HEK293 (cell line): ENCODE measurements around the gene TNFRSF6B.

Experiments used
- CTCF ChIA-PET: fragments of 350-600 bp; formaldehyde crosslinking; extraction: SDS; loops from one replicate; lab custom pipeline; 2021; ENCODE audit warnings: antibody characterized with exemption; lab: Yijun Ruan, JAX
- POLR2A ChIA-PET: fragments of 300-600 bp; formaldehyde crosslinking; extraction: SDS; loops from one replicate; lab custom pipeline; 2020; ENCODE audit warnings: antibody characterized with exemption, inconsistent platforms; lab: Yijun Ruan, JAX
- H3K27ac ChIP-seq: fragments of 200-500 bp; sonication (Bioruptor generic); 2 replicates; pipeline ENCODE4 v1.5.1; 2014; ENCODE audit warnings: low read depth, low read length, control low read depth, inconsistent platforms; ENCODE audit errors: extremely low read depth
- H3K36me3 ChIP-seq, 2 experiments: fragments of 200-500 bp in 1 of 2; sonication (Bioruptor generic) in 1 of 2; 1 replicate in 1 of 2; 2 replicates in 1 of 2; pipeline ENCODE4 v1.5.1; 2014 to 2017; ENCODE audit warnings: inconsistent platforms in 2 of 2, low read length in 2 of 2; ENCODE audit not compliant: control insufficient read depth in 2 of 2, insufficient read depth in 1 of 2
- H3K4me1 ChIP-seq: fragments of 200-500 bp; sonication (Bioruptor generic); 2 replicates; pipeline ENCODE4 v1.5.1; 2014; ENCODE audit warnings: mild to moderate bottlenecking, low read length, inconsistent platforms; ENCODE audit not compliant: control insufficient read depth, insufficient read depth
- H3K4me3 ChIP-seq: 2 replicates; pipeline ENCODE4 v1.5.1; 2011; ENCODE audit warnings: low read depth, mild to moderate bottlenecking, control low read depth, low read length, moderate library complexity
- H3K9me3 ChIP-seq: fragments of 200-500 bp; sonication (Bioruptor generic); 2 replicates; pipeline ENCODE4 v1.5.1; 2014; ENCODE audit warnings: low read depth, low read length, inconsistent platforms; ENCODE audit not compliant: control insufficient read depth, insufficient read depth
- KLF16 ChIP-seq: fragments of 450-650 bp; formaldehyde crosslinking; IDR thresholded peaks from 2 replicates; pipeline ENCODE4 v1.5.1; 2017; ENCODE audit warnings: missing biosample characterization, missing genetic modification characterization
- OVOL3 ChIP-seq: fragments of 450-650 bp; formaldehyde crosslinking; IDR thresholded peaks from 2 replicates; pipeline ENCODE4 v1.5.1; 2016; ENCODE audit warnings: missing biosample characterization, missing genetic modification characterization
- SCRT1 ChIP-seq: fragments of 450-650 bp; formaldehyde crosslinking; IDR thresholded peaks from 2 replicates; pipeline ENCODE4 v1.5.1; 2016; ENCODE audit warnings: missing biosample characterization, missing genetic modification characterization, borderline replicate concordance
- TSHZ1 ChIP-seq: fragments of 450-650 bp; formaldehyde crosslinking; IDR thresholded peaks from 2 replicates; pipeline ENCODE4 v1.5.1; 2016; ENCODE audit warnings: missing biosample characterization, missing genetic modification characterization, borderline replicate concordance
- ZBTB1 ChIP-seq: fragments of 450-650 bp; formaldehyde crosslinking; IDR thresholded peaks from 2 replicates; pipeline ENCODE4 v1.5.1; 2016; ENCODE audit warnings: missing biosample characterization, missing genetic modification characterization
- ZBTB21 ChIP-seq: fragments of 450-650 bp; formaldehyde crosslinking; IDR thresholded peaks from 2 replicates; pipeline ENCODE4 v1.5.1; 2017; ENCODE audit warnings: missing biosample characterization, missing genetic modification characterization
- ZNF211 ChIP-seq: fragments of 450-650 bp; formaldehyde crosslinking; IDR thresholded peaks from 2 replicates; pipeline ENCODE4 v1.5.1; 2016; ENCODE audit warnings: low read depth, missing biosample characterization, missing genetic modification characterization
- ZNF350 ChIP-seq: fragments of 450-650 bp; formaldehyde crosslinking; IDR thresholded peaks from 2 replicates; pipeline ENCODE4 v1.5.0; 2017; ENCODE audit warnings: missing biosample characterization, mild to moderate bottlenecking, missing genetic modification characterization
- ZNF37A ChIP-seq: fragments of 450-650 bp; IDR thresholded peaks from 2 replicates; pipeline ENCODE4 v1.5.1; 2018; ENCODE audit warnings: missing biosample characterization, missing genetic modification characterization
- ZNF394 ChIP-seq: fragments of 450-650 bp; formaldehyde crosslinking; IDR thresholded peaks from 2 replicates; pipeline ENCODE4 v1.5.1; 2016; ENCODE audit warnings: missing biosample characterization, missing genetic modification characterization, mild to moderate bottlenecking, moderate library complexity, borderline replicate concordance
- ZNF404 ChIP-seq: fragments of 450-650 bp; formaldehyde crosslinking; IDR thresholded peaks from 2 replicates; pipeline ENCODE4 v1.5.1; 2017; ENCODE audit warnings: missing biosample characterization, missing genetic modification characterization
- ZNF488 ChIP-seq: fragments of 450-650 bp; formaldehyde crosslinking; IDR thresholded peaks from 2 replicates; pipeline ENCODE4 v1.5.1; 2016; ENCODE audit warnings: missing biosample characterization, missing genetic modification characterization
- ZNF513 ChIP-seq: fragments of 450-650 bp; IDR thresholded peaks from 2 replicates; pipeline ENCODE4 v1.5.1; 2018; ENCODE audit warnings: missing biosample characterization, missing genetic modification characterization
- ZNF555 ChIP-seq: fragments of 450-650 bp; formaldehyde crosslinking; conservative IDR thresholded peaks from 2 replicates; pipeline ENCODE4 v1.5.1; 2017; ENCODE audit warnings: missing biosample characterization, mild to moderate bottlenecking, missing genetic modification characterization, inconsistent platforms
- ZNF585B ChIP-seq: fragments of 450-650 bp; formaldehyde crosslinking; IDR thresholded peaks from 2 replicates; pipeline ENCODE4 v1.5.1; 2016; ENCODE audit warnings: missing biosample characterization, missing genetic modification characterization
- ZNF623 ChIP-seq: fragments of 450-650 bp; formaldehyde crosslinking; IDR thresholded peaks from 2 replicates; pipeline ENCODE4 v1.5.1; 2016; ENCODE audit warnings: missing biosample characterization, missing genetic modification characterization
- TF ChIP-seq, protein P1 (sequence below): fragments of 450-650 bp; formaldehyde crosslinking; IDR thresholded peaks from 2 replicates; pipeline ENCODE4 v1.5.0; 2017; ENCODE audit warnings: missing biosample characterization, missing genetic modification characterization, borderline replicate concordance
- TF ChIP-seq, protein P2 (sequence below): fragments of 450-650 bp; formaldehyde crosslinking; IDR thresholded peaks from 2 replicates; pipeline ENCODE4 v1.5.1; 2016; ENCODE audit warnings: missing biosample characterization, missing genetic modification characterization
- TF ChIP-seq, protein P3 (sequence below): fragments of 450-650 bp; formaldehyde crosslinking; IDR thresholded peaks from 2 replicates; pipeline ENCODE4 v1.5.1; 2016; ENCODE audit warnings: missing biosample characterization, missing genetic modification characterization

TNFRSF6B gene

GRCh38 chr20:63662813-63663189 lies 33.7 kb upstream of the TNFRSF6B start:
- Histone ChIP-seq H3K27ac (no peak overlapping the region), H3K36me3 (peaks cover 0 to 72% of the 10 kb centered on the region in 2 experiments; a peak in 2 of 3 replicates), H3K4me3 (no peak overlapping the region), H3K4me1 (no peaks in the 10 kb centered on the region), H3K9me3 (no peaks in the 10 kb centered on the region)
- TF ChIP-seq ZNF623 (tag by site-specific recombination), result no peak
- no peak for TF ChIP-seq ZNF37A (tag by site-specific recombination)
- TF ChIP-seq ZNF211, result no peak
- TF ChIP-seq, protein P1, sequence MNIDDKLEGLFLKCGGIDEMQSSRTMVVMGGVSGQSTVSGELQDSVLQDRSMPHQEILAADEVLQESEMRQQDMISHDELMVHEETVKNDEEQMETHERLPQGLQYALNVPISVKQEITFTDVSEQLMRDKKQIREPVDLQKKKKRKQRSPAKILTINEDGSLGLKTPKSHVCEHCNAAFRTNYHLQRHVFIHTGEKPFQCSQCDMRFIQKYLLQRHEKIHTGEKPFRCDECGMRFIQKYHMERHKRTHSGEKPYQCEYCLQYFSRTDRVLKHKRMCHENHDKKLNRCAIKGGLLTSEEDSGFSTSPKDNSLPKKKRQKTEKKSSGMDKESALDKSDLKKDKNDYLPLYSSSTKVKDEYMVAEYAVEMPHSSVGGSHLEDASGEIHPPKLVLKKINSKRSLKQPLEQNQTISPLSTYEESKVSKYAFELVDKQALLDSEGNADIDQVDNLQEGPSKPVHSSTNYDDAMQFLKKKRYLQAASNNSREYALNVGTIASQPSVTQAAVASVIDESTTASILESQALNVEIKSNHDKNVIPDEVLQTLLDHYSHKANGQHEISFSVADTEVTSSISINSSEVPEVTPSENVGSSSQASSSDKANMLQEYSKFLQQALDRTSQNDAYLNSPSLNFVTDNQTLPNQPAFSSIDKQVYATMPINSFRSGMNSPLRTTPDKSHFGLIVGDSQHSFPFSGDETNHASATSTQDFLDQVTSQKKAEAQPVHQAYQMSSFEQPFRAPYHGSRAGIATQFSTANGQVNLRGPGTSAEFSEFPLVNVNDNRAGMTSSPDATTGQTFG (tag by site-specific recombination), result no peak
- TF ChIP-seq ZNF513 (tag by site-specific recombination), result no peak
- no peak for TF ChIP-seq ZBTB1 (tag by site-specific recombination)
- no peak for TF ChIP-seq ZNF585B (tag by site-specific recombination)
- no peak for TF ChIP-seq ZNF394 (tag by site-specific recombination)
- ChIA-PET CTCF (interaction anchor here (0.5 kb wide), 1 partner anchor 1166 kb away, joined by 3 read pairs; no protein-coding TSS in a partner anchor), POLR2A (interaction anchor here (1.8 kb wide), 1 partner anchor 9 kb away, joined by 5 read pairs; the partner anchor contains the start of gene STMN3)

DNA sequence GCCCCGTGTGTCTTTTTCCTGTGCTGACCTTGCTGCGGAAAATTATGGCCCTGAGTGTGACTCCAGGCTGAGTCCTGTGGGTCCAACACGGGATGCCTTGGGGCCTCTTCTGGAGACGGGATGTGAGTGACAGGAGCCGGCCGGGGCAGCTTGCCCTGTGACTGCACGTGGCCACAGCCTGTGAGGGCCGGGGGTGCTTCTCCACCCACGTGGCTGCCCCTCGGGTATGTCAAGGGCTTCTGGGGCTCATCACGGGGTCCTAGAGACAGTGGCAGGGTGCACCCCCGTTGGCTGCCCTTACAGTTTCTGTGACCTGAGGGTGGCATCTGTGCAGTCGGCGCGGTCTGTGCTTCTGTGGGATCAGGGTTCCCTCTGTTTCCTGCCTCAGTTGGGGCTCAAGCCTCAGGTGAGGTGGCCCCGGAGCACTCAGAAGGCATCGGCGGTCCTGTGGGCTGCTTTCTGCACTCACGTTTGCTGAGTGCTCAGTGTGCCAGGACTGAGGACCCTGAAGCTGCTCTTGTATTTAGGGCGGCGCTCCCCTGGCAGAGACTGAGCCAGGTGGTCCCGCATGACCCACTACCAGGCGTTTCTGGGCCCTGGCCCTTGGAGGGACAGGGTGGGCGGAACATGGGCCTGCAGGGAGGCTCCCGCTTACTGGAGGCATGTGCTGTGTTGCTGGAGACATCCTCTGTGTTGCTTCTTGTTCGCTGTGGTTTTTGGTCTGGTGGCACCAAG lies 33.0 kb upstream of the TNFRSF6B start:
- Histone ChIP-seq H3K9me3 (no peaks in the 10 kb centered on the region), H3K27ac (no peak overlapping the region), H3K36me3 (peaks cover 0 to 79% of the 10 kb centered on the region in 2 experiments; a peak in 2 of 3 replicates), H3K4me3 (no peak overlapping the region), H3K4me1 (no peaks in the 10 kb centered on the region)
- ChIA-PET POLR2A (interaction anchor here (1.8 kb wide), 1 partner anchor 10 kb away, joined by 5 read pairs; the partner anchor contains the start of gene STMN3), CTCF (no interaction called here)
- no peak for TF ChIP-seq ZNF350 (tag by site-specific recombination)
- no peak for TF ChIP-seq TSHZ1 (tag by site-specific recombination)
- no peak for TF ChIP-seq ZNF404 (tag by site-specific recombination)
- TF ChIP-seq, protein P2, sequence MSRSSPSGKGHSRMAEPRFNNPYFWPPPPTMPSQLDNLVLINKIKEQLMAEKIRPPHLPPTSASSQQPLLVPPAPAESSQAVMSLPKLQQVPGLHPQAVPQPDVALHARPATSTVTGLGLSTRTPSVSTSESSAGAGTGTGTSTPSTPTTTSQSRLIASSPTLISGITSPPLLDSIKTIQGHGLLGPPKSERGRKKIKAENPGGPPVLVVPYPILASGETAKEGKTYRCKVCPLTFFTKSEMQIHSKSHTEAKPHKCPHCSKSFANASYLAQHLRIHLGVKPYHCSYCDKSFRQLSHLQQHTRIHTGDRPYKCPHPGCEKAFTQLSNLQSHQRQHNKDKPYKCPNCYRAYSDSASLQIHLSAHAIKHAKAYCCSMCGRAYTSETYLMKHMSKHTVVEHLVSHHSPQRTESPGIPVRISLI, result no peak
- no peak for TF ChIP-seq ZBTB21 (tag by site-specific recombination)
- TF ChIP-seq, protein P3, sequence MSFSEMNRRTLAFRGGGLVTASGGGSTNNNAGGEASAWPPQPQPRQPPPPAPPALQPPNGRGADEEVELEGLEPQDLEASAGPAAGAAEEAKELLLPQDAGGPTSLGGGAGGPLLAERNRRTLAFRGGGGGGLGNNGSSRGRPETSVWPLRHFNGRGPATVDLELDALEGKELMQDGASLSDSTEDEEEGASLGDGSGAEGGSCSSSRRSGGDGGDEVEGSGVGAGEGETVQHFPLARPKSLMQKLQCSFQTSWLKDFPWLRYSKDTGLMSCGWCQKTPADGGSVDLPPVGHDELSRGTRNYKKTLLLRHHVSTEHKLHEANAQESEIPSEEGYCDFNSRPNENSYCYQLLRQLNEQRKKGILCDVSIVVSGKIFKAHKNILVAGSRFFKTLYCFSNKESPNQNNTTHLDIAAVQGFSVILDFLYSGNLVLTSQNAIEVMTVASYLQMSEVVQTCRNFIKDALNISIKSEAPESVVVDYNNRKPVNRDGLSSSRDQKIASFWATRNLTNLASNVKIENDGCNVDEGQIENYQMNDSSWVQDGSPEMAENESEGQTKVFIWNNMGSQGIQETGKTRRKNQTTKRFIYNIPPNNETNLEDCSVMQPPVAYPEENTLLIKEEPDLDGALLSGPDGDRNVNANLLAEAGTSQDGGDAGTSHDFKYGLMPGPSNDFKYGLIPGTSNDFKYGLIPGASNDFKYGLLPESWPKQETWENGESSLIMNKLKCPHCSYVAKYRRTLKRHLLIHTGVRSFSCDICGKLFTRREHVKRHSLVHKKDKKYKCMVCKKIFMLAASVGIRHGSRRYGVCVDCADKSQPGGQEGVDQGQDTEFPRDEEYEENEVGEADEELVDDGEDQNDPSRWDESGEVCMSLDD (tag by site-specific recombination), result no peak
- TF ChIP-seq OVOL3, result no peak
- TF ChIP-seq KLF16 (tag by site-specific recombination), result no peak
- no peak for TF ChIP-seq ZNF488
- no peak for TF ChIP-seq ZNF555 (tag by site-specific recombination)
- TF ChIP-seq SCRT1 (tag by site-specific recombination), result no peak
